Bone marrow (tissue), 2 donors: ENCODE measurements around the gene MCM3AP.

Experiments
- DNase-seq, 2 donors: peaks; one replicate each; lab custom pipeline; 2025; lab: John Stamatoyannopoulos, UW

The MCM3AP gene

GRCh38 chr21:46285206-46285661 lies at the start of gene MCM3AP:
Gene MCM3AP, minus strand, starts transcription at chr21:46285611. Its CDS starts 325 bp downstream, at chr21:46285286.
- DNase-seq: no peak

- DNase-seq: no peak
Observed at GRCh38 chr21:46334351-46335140, 49.1 kb upstream of the MCM3AP start.

DNA sequence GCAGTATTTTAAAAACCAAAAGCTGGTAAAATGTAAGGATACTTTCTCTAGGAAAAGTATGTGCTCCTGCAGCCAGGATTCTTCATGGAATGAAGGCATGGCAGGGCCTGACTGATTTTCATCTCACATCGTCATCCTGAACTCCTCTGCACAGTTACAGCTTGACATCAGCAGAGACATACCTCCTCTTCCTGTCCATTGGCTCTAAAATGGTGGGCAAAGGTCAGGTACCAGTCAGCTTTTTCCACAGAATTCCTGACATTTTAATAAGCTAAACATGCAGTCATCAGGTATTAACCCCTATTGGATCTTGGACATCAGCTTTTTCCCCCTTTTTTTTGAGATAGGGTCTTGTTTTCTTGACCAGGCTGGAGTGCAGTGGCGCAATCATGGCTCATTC lies 44.4 kb upstream of the MCM3AP start:
- no peak for DNase-seq

DNA sequence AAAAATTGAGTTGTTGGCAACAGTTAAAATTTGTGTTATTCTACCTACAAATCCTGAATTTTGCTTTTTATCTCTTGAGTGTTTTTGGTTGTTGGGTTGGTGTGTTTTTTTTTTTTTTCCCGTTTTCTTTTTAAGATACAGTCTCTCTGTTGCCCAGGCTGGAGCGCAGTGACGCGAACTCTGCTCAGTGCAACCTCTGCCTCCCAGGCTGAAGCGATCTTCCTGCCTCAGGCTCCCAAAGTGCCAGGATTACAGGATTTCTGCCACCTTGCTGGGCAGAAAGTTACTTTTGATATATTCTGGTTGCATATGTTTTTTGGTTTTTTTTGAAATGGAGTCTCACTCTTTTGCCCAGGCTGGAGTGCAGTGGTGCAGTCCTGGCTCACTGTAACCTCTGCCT lies 42.7 kb upstream of the MCM3AP start:
- DNase-seq: no peak

DNA sequence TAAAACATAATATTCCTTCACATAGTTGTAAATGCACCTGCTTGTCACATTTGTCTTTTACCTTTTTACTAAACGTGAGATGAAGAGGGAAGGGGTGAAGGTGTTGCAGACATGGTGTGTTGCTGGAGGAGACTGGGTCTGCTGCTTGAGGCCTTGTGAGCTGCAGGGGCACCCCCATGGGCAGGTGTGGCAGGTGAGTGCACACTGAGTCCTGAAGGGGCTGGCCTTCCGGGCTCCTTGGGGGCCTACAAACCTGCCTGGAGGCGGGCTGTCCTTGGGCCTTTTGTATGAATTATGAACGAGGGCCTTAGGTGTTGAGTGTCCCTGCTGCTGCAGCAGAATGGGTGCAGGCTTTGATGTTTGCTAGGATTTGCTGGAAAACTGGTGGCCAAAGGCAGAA lies 42.3 kb upstream of the MCM3AP start:
- DNase-seq: no peak

DNA sequence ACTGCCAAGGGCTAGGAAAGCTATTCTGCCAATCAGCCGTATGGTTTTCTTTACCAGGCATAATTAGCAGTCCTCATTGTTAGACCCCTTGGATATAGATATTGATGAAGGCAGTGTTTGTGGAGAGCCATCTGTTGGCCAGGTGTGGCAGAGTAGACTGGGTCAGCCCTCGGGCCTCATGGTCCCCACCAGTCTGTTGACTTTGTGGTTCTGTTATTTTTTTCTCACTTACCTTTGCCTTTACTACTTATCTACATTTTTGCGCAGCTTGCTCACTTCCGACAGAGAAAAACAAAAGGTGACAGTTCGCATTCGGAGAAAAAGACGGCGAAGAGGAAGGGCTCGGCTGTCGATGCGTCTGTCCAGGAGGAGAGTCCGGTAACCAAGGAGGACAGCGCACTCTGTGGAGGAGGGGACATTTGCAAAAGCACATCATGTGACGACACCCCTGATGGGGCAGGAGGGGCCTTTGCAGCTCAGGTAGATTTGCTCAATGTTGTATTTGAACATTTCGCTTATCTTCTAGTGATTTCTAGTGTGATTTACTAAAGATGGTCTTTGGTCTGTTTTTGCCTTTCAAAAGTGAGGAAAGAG lies 40.8 kb upstream of the MCM3AP start:
- no peak for DNase-seq

GRCh38 chr21:46325073-46325912 lies 39.9 kb upstream of the MCM3AP start:
- DNase-seq: no peak

DNA sequence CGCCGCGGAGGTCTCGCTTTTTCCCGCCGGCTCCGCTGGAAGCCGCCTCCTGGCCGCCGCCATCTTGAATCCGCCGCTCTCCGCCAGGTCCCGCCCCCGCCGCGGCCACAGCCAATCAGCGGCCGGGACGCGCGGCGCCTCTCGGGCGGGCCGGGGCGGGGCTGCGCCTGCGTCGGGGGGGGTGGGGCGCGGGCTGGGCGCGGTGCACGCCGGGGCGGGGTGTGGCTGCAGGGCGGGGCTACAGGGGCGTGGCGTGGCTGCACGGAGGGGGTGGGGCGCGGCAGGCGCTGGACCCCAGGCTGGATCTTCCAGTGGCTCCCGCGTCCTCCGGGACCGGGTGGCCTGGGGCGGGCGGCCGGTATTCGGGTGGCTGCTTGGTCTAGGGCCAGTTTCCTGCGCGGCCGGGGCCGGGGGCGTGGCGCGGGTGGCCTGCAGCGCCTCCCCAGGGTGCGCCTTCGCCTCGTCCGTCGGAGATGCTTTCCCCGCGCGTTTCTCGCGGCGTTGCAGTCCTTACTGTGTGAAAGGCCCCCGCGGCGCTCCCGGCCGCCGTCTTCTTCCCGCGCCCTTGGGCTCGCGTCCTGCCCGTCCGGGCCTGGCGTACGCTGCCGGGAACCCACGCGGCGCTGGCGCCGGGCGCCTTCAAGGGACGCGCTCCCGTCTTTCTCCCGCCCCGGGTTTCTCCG lies 39.1 kb upstream of the MCM3AP start:
- DNase-seq: peak; percentile 33 to 80

- DNase-seq: peak; percentile 89 to 90
Observed at GRCh38 chr21:46323710-46324389, 38.4 kb upstream of the MCM3AP start, which contains the start of the genes C21orf58 and PCNT. Gene C21orf58, minus strand, starts transcription at chr21:46323870. Its CDS starts 1,132 bp downstream, at chr21:46322738. Gene PCNT, plus strand, starts transcription at chr21:46324156. Its CDS starts 73 bp downstream, at chr21:46324229.

GRCh38 chr21:46323227-46323709 lies 37.9 kb upstream of the MCM3AP start:
- no peak for DNase-seq

DNA sequence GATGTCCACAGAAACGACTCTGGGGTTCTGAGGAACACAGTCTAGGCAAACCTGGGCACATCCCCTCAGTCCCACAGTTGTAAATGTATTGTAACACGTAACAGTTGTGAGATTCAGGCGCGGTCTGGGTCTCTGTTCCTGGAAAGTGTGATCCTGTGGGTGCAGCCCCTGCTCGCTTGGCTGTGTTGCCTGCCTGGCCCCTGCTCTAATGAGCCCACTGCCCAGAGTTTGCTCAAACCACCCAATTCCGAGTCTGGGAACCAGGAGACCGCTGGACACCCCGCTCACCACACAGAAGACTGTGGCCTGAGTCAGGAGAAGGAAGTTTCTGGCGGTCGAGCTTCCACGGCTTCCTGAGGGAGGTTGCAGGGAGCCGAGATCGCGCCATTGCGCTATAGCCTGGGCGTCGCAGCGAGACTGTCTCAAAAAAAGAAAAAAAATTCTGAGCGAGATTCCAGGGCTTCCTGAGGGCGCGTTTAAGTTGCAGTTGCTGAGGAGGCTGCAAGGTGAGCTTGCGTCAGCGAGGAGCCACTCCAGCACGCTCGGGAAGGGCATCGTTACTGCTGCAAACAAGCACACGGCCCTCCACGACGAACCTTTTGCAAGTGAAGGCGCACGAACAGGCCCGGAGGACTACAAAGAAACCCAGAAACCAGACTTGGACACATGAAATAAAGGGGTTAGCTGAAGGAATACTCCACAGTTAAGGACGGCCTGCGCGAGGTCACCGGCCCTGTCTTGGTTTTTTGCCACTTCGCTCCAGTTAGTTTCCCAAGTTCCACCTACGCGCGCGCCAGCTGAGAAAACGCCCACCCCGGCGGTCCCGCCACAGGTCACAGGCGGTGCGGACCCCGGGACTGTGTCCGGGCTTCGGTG lies 37.2 kb upstream of the MCM3AP start:
- no peak for DNase-seq

DNA sequence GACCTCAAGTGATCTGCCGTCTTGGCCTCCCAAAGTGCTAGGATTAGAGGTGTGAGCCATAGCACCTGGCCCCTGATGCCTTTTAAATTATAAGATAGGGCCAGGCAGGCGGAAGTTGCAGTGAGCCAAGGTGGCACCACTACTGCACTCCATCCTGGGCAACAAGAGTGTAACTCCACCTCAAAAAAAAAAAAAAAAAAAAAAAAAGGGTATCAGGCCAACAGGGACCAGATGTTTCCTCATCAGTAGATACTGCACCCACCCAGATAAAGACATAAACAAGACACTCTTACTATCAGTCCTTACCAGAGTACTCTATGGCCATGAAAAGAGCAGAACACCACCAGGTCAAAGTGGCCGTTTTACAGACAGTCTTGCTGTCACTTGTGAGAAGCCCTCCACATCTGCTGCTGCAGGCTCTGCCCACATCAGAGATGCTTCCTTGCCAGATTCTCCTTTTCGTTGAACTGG lies 35.0 kb upstream of the MCM3AP start:
- DNase-seq: peak in 1 of 2 donors; percentile 91

DNA sequence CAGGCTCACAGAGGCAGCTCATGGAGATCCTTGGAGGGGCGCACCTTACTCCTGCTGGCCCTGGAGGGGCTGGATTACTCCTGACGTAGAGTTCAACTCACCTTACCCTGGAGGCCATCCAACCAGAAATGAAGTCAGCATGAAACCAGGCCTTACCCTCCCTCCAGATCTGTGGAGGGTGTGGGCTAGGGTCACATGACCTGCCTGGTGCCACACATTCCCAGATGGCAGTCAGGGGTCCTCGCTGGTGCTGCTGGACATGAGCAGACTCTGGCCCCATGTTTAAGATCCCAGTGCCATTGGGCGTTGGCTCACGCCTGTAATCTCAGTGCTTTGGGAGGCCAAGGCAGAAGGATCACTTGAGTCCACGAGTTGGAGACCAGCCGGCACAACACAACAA lies 33.8 kb upstream of the MCM3AP start:
- no peak for DNase-seq

GRCh38 chr21:46318464-46318845 lies 33.0 kb upstream of the MCM3AP start:
- no peak for DNase-seq

GRCh38 chr21:46317710-46318463 lies 32.5 kb upstream of the MCM3AP start:
- no peak for DNase-seq

GRCh38 chr21:46316708-46317324 lies 31.4 kb upstream of the MCM3AP start:
- no peak for DNase-seq

GRCh38 chr21:46314441-46315020 lies 29.1 kb upstream of the MCM3AP start:
- no peak for DNase-seq

DNA sequence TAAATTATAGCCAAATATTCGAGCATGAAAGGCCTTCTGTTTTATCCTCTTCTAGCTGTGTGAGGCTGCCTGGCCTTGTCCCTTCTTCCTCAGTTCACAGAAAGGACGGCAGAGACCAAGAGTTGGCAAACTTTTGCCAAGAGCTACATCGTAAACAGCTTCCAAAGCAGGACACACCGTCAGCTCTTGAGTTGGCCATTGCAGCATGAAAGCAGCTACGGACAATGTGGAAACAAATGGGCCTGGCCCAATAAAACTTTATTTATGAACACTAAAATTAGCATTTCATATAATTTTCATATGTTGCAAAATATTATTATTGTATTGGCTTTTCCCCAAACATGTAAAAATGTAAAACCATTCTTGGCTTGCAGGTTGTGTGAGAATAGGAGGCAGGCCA lies 27.5 kb upstream of the MCM3AP start:
- no peak for DNase-seq
